ENCODE results near the gene CHD9.

GRCh38 chr16:53115773-53116172 lies 61.0 kb downstream of the CHD9 start:
- TF ChIP-seq CTCF (IDR thresholded peaks at IDR 0.05) (no peak), POLR2A (IDR thresholded peaks at IDR 0.05) (no peak), EP300 (IDR thresholded peaks at IDR 0.05) (no peak)
